Lung (tissue), 12 donors: ENCODE measurements around the gene ANKRD40. TPM values are rescaled to one million over a fixed set of nuclear protein-coding genes. Genes with fewer than 3 reads are reported as not detected.

ENCODE experiments used
- ATAC-seq: fragments of 200-7000 bp; cut with Tn5 transposase; one replicate; pipeline ENCODE4 v1.9.1; 2020; ENCODE audit warnings: moderate number of reproducible peaks; ENCODE audit not compliant: insufficient read depth, low FRiP score
- DNase-seq, 3 donors: peaks; one replicate each; pipeline ENCODE4 v3.0.0-alpha.2; 2013 to 2017
- H3K27ac ChIP-seq, 2 donors: one replicate each; pipeline ENCODE4 v1.5.1; 2013; ENCODE audit warnings: mild to moderate bottlenecking in 2 of 2, moderate library complexity in 2 of 2, control low read depth in 1 of 2, inconsistent platforms in 1 of 2, low read depth in 1 of 2, low read length in 1 of 2
- H3K27me3 ChIP-seq, 3 donors: one replicate each; pipeline ENCODE4 v1.5.1; 2013; ENCODE audit warnings: low read length in 2 of 3; ENCODE audit not compliant: control insufficient read depth in 3 of 3, insufficient read depth in 3 of 3
- H3K36me3 ChIP-seq, 4 donors: one replicate each; pipeline ENCODE4 v1.5.1; 2013; ENCODE audit warnings: low read length in 4 of 4, mild to moderate bottlenecking in 1 of 4, moderate library complexity in 1 of 4; ENCODE audit not compliant: control insufficient read depth in 4 of 4, insufficient read depth in 4 of 4
- H3K4me1 ChIP-seq, 5 donors: one replicate each; pipeline ENCODE4 v1.5.1; 2013; ENCODE audit warnings: low read length in 5 of 5, mild to moderate bottlenecking in 2 of 5, moderate library complexity in 1 of 5; ENCODE audit not compliant: control insufficient read depth in 5 of 5, insufficient read depth in 5 of 5
- H3K4me3 ChIP-seq: one replicate; pipeline ENCODE4 v1.5.1; 2013; ENCODE audit warnings: mild to moderate bottlenecking, control low read depth, moderate library complexity
- H3K9ac ChIP-seq, 2 donors: one replicate each; pipeline ENCODE4 v1.5.1; 2013; ENCODE audit warnings: low read length in 2 of 2, control low read depth in 1 of 2; ENCODE audit not compliant: insufficient read depth in 1 of 2
- H3K9me3 ChIP-seq, 4 donors: one replicate each; pipeline ENCODE4 v1.5.1; 2013; ENCODE audit warnings: low read length in 3 of 4, mild to moderate bottlenecking in 1 of 4, moderate library complexity in 1 of 4; ENCODE audit not compliant: control insufficient read depth in 4 of 4, insufficient read depth in 3 of 4
- WGBS, 2 donors: extraction: QIAGEN DNeasy Blood & Tissue Kit; methylation state at CpG; one replicate each; pipeline ENCODE4 v1.1.7; 2013; 5-methylcytosine and 5-hydroxymethylcytosine counted together
- polyA plus RNA-seq, 2 donors: library from polyadenylated mRNA; stranded (reverse); fragments of 200-250 nt; gene quantifications; one replicate each; pipeline ENCODE4 v1.2.1, GENCODE V29; 2013
- total RNA-seq, 2 donors: library from RNA; depleted of rRNA in 1 of 2; stranded (reverse); fragments of >200 nt in 1 of 2; gene quantifications; one replicate each; pipeline ENCODE4 v1.2.1, GENCODE V29; 2014 to 2021
- TF ChIP-seq, protein P1 (sequence below): IDR thresholded peaks from 2 replicates; pipeline ENCODE4 v1.5.1; 2012; ENCODE audit warnings: mild to moderate bottlenecking; ENCODE audit errors: control extremely low read depth, extremely low read depth
- donor health status: control.
- donor health status: control.
- donor health status: Bipolar disorder and iron deficiency.
- donor health status: healthy.
- donor health status: DM: yes; HTN: yes; CAD: no.

The ANKRD40 gene
- total and polyA plus RNA-seq, 4 donors: 14.6 to 38.9 (median 25.1) TPM

DNA sequence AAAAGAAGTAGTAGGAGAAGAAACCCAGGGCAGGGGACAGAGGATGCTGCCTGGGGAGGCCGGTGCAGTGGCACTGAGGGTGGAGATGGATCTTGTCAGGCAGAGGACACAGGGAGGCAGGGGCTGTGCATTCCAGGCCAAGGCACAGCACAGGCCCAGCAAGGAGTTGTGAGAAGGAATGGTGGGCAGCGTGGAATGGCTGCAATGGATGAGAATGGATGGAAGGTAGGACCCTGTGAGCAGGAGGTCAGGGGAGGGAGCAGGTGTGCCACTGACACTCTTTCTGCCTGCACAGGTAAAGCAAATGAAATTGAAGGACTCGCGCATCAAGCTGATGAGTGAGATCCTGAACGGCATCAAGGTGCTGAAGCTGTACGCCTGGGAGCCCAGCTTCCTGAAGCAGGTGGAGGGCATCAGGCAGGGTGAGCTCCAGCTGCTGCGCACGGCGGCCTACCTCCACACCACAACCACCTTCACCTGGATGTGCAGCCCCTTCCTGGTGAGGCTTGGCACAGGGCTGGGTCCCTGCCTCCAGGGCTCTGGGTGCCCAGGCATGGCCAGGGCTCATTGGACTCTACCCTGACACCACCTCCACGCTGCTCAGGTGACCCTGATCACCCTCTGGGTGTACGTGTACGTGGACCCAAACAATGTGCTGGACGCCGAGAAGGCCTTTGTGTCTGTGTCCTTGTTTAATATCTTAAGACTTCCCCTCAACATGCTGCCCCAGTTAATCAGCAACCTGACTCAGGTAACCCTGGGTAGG, 40.3 kb downstream of the ANKRD40 start:
- TF ChIP-seq, protein P1, sequence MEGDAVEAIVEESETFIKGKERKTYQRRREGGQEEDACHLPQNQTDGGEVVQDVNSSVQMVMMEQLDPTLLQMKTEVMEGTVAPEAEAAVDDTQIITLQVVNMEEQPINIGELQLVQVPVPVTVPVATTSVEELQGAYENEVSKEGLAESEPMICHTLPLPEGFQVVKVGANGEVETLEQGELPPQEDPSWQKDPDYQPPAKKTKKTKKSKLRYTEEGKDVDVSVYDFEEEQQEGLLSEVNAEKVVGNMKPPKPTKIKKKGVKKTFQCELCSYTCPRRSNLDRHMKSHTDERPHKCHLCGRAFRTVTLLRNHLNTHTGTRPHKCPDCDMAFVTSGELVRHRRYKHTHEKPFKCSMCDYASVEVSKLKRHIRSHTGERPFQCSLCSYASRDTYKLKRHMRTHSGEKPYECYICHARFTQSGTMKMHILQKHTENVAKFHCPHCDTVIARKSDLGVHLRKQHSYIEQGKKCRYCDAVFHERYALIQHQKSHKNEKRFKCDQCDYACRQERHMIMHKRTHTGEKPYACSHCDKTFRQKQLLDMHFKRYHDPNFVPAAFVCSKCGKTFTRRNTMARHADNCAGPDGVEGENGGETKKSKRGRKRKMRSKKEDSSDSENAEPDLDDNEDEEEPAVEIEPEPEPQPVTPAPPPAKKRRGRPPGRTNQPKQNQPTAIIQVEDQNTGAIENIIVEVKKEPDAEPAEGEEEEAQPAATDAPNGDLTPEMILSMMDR: no peak
- ATAC-seq: no peak

DNA sequence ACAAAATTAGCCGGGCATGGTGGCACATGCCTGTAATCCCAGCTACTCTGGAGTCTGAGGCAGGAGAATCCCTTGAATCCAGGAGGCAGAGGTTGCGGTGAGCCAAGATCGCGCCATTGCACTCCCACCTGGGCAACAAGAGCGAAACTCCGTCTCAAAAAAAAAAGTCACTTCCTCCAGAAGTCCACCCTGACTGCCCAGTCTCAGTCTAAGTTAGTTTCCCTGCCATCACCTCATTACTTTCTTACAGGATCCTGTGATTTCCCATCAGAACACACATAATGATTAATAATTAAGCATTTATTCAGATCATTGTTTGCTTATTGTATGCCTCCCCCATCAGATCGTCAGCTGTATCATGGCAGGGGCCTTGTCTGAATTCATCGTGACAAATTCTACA, 41.4 kb downstream of the ANKRD40 start:
- DNase-seq (no peak), ATAC-seq (no peak)
- 96% methylated on average over 8 of the region's 8 CpGs for whole genome bisulfite sequencing, 2 donors
- Histone ChIP-seq H3K9ac (no peak overlapping the region), H3K9me3 (no peaks in the 10 kb centered on the region), H3K36me3 (no peaks in the 10 kb centered on the region), H3K4me3 (no peak overlapping the region), H3K4me1 (peaks cover 3 to 21% (median 9%) of the 10 kb centered on the region in 5 donors), H3K27ac (no peak overlapping the region), H3K27me3 (no peaks in the 10 kb centered on the region)
- TF ChIP-seq, protein P1: no peak

More for the DNA sequence above, 40.3 kb downstream of the ANKRD40 start:
- Histone ChIP-seq H3K36me3 (no peaks in the 10 kb centered on the region), H3K4me3 (no peak overlapping the region), H3K9me3 (no peaks in the 10 kb centered on the region), H3K9ac (no peak overlapping the region), H3K4me1 (peaks cover 0 to 23% (median 10%) of the 10 kb centered on the region in 5 donors), H3K27ac (no peak overlapping the region), H3K27me3 (no peaks in the 10 kb centered on the region)
- WGBS, 2 donors: 96% methylated on average over 14 of the region's 14 CpGs
- no peak for DNase-seq

DNA sequence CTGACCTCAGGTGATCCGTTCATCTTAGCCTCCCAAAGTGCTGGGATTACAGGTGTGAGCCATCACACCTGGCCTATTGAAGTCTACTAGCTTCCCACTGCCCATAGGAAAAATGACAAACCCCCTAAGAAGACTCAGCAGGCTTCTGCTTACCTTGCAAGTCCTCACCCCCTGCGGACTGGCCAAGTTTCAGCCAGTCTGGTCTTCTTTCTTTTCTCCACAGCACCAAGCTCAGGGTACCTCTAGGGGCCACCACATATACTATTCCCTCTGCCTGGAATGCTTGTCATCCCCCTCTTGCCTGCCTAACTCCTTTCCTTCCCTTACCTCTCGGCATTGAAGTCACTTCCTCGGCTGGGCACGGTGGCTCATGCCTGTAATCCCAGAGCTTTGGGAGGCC, 41.9 kb downstream of the ANKRD40 start:
- 79 to 92% methylated on average over 5 of the region's 5 CpGs for WGBS, 2 donors
- Histone ChIP-seq H3K9ac (no peak overlapping the region), H3K9me3 (no peaks in the 10 kb centered on the region), H3K27me3 (no peaks in the 10 kb centered on the region), H3K4me3 (no peak overlapping the region), H3K27ac (no peak overlapping the region), H3K36me3 (no peaks in the 10 kb centered on the region), H3K4me1 (peaks cover 3 to 21% (median 14%) of the 10 kb centered on the region in 5 donors)
- TF ChIP-seq, protein P1: no peak
- DNase-seq (no peak), ATAC-seq (no peak)
